Fibroblast of pulmonary artery (primary cell): ENCODE measurements around the gene EIF4G3.
"Not testable (repeated sequence)": the region's sequence is repeated elsewhere in the genome, so short reads cannot be mapped to it uniquely, and the experiment has no call there.

Experiments used
- DNase-seq: peaks from one replicate; pipeline ENCODE4 v3.0.0-alpha.2; 2010; ENCODE audit warnings: low read depth
- H3K4me3 ChIP-seq: replicated peaks from 2 replicates; pipeline ENCODE4 v1.5.1; 2011; ENCODE audit warnings: low read depth, mild to moderate bottlenecking, control low read depth, low read length, moderate library complexity
- CTCF ChIP-seq: IDR thresholded peaks from 2 replicates; pipeline ENCODE4 v1.5.1; 2011; ENCODE audit warnings: mild to moderate bottlenecking, control low read depth, low read length, inconsistent platforms; ENCODE audit errors: missing control alignments

EIF4G3 gene

GRCh38 chr1:20928146-20928545 is 248.6 kb downstream of the EIF4G3 start:
- no peak overlapping the region for H3K4me3 ChIP-seq
- no peak for TF ChIP-seq CTCF
- DNase-seq = no peak

- TF ChIP-seq CTCF = no peak
- DNase-seq = no peak
Observed at GRCh38 chr1:20921285-20921684, 255.4 kb downstream of the EIF4G3 start.

GRCh38 chr1:20913242-20913641 is 263.5 kb downstream of the EIF4G3 start:
- TF ChIP-seq CTCF = no peak
- H3K4me3 ChIP-seq = no peak overlapping the region
- no peak for DNase-seq

More at GRCh38 chr1:20921285-20921684, 255.4 kb downstream of the EIF4G3 start:
- H3K4me3 ChIP-seq = no peak overlapping the region

- not testable (repeated sequence) for DNase-seq, H3K4me3 ChIP-seq
Observed at GRCh38 chr1:20907526-20907925, 269.2 kb downstream of the EIF4G3 start.

GRCh38 chr1:20903437-20903836 is 273.3 kb downstream of the EIF4G3 start:
- H3K4me3 ChIP-seq = no peak overlapping the region
- TF ChIP-seq CTCF = no peak
- peak; percentile 20 for DNase-seq

- TF ChIP-seq CTCF = no peak
- no peak for DNase-seq
- H3K4me3 ChIP-seq = no peak overlapping the region
Observed at GRCh38 chr1:20900056-20900455, 276.6 kb downstream of the EIF4G3 start.

GRCh38 chr1:20899154-20899972 is 277.3 kb downstream of the EIF4G3 start:
- TF ChIP-seq CTCF = no peak
- H3K4me3 ChIP-seq = no peak overlapping the region
- no peak for DNase-seq
